ENCODE results near the gene ZBTB47. TPM values are rescaled to one million over a fixed set of nuclear protein-coding genes. Genes with fewer than 3 reads are reported as not detected.

Gene ZBTB47
- total RNA-seq, 1 donor from 2014 or later: 26.7 TPM

DNA sequence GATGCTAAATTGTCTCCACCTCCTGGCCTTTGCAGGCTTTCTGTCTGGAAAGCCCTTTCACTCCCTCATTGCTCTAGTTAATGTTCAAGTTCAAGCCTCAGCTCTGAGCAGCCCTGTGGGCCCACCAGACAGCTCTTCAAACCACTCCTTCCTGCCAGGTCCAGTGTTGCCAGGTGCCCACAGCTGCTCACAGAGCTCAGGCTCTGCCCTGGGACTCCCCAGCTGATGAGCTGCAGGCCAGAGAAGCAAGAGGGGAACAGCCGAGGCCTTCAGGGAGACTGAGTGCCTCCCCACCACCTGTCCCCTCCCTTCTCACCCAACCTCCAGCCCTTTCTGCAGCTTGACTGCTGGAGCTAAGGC is 1.3 kb upstream of the ZBTB47 start:
- H3K4me3 Mint-ChIP-seq (ENCODE audit: unreplicated experiment): peak overlapping the region; percentile 33
- TF ChIP-seq, protein P1, sequence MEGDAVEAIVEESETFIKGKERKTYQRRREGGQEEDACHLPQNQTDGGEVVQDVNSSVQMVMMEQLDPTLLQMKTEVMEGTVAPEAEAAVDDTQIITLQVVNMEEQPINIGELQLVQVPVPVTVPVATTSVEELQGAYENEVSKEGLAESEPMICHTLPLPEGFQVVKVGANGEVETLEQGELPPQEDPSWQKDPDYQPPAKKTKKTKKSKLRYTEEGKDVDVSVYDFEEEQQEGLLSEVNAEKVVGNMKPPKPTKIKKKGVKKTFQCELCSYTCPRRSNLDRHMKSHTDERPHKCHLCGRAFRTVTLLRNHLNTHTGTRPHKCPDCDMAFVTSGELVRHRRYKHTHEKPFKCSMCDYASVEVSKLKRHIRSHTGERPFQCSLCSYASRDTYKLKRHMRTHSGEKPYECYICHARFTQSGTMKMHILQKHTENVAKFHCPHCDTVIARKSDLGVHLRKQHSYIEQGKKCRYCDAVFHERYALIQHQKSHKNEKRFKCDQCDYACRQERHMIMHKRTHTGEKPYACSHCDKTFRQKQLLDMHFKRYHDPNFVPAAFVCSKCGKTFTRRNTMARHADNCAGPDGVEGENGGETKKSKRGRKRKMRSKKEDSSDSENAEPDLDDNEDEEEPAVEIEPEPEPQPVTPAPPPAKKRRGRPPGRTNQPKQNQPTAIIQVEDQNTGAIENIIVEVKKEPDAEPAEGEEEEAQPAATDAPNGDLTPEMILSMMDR (IDR thresholded peaks at IDR 0.05): no peak
- no peak for DNase-seq (ENCODE audit: extremely low spot score, unreplicated experiment)
- peaks cover 55% of the 10 kb centered on the region for H3K4me1 Mint-ChIP-seq (ENCODE audit: unreplicated experiment)
- peaks cover 10% of the 10 kb centered on the region for H3K36me3 Mint-ChIP-seq (ENCODE audit: unreplicated experiment)
- H3K27ac Mint-ChIP-seq (ENCODE audit: unreplicated experiment): peak overlapping the region; percentile 88
- H3K27me3 Mint-ChIP-seq (ENCODE audit: unreplicated experiment): no peaks in the 10 kb centered on the region
- no peaks in the 10 kb centered on the region for H3K9me3 Mint-ChIP-seq (ENCODE audit: unreplicated experiment)

DNA sequence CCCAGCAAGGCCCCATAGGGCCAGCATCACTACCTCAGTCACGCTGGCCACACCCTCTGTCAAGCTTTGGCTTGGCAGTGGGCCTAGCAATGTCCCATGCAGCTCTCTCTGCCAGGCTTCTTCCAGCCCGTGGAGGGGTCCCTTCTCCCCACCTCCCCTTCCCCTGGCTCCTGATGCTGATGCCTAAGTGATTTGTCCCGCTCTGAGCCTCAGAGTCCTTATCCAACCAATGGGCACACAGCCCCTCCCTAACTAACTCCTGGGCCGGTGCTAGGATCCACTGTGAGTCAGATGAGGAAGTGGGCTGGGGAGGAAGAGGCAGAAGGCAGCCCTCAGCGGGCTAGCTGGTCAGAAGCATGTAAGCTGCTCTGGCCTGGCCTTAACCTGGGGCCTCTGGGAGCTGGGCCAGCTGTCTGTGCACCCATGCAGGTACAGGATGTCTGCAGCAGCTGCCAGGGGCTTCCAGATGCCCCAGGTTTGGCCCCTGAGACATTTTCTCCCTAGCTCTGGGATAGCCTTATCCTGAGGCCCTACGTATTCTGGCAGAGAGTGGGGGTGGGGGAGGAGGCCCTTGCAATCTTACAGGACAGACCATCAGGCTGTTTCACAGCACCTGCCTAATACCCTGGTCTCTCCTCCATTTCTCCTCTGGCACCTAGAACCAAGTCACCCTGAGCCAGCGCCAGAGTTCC is 740 bp upstream of the ZBTB47 start:
- peak overlapping the region; percentile 88 for H3K27ac Mint-ChIP-seq (ENCODE audit: unreplicated experiment)
- H3K4me1 Mint-ChIP-seq (ENCODE audit: unreplicated experiment): peaks cover 55% of the 10 kb centered on the region
- no peaks in the 10 kb centered on the region for H3K9me3 Mint-ChIP-seq (ENCODE audit: unreplicated experiment)
- TF ChIP-seq, protein P1 (IDR thresholded peaks at IDR 0.05): no peak
- no peaks in the 10 kb centered on the region for H3K27me3 Mint-ChIP-seq (ENCODE audit: unreplicated experiment)
- DNase-seq (ENCODE audit: extremely low spot score, unreplicated experiment): no peak
- H3K4me3 Mint-ChIP-seq (ENCODE audit: unreplicated experiment): peak overlapping the region; percentile 90
- peaks cover 9% of the 10 kb centered on the region for H3K36me3 Mint-ChIP-seq (ENCODE audit: unreplicated experiment)

DNA sequence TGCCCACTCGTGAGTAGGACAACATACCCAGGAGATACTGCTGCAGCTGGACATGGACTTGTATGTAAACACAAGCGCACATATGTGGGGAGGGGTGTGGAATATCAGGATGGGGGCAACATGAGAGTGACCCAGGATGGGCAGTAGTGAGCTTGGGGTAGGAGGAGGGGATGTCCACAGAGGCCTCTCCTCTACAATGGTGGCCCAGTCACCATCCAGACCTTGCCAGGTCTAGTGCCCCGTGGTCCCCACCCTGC is 266 bp upstream of the ZBTB47 start:
- Mint-ChIP-seq H3K36me3 (ENCODE audit: unreplicated experiment) (peaks cover 5% of the 10 kb centered on the region), H3K9me3 (ENCODE audit: unreplicated experiment) (no peaks in the 10 kb centered on the region), H3K27me3 (ENCODE audit: unreplicated experiment) (no peaks in the 10 kb centered on the region), H3K4me3 (ENCODE audit: unreplicated experiment) (peak overlapping the region; percentile 90), H3K4me1 (ENCODE audit: unreplicated experiment) (peaks cover 53% of the 10 kb centered on the region), H3K27ac (ENCODE audit: unreplicated experiment) (peak overlapping the region; percentile 88)
- no peak for DNase-seq (ENCODE audit: extremely low spot score, unreplicated experiment)
- TF ChIP-seq, protein P1 (IDR thresholded peaks at IDR 0.05): no peak

DNA sequence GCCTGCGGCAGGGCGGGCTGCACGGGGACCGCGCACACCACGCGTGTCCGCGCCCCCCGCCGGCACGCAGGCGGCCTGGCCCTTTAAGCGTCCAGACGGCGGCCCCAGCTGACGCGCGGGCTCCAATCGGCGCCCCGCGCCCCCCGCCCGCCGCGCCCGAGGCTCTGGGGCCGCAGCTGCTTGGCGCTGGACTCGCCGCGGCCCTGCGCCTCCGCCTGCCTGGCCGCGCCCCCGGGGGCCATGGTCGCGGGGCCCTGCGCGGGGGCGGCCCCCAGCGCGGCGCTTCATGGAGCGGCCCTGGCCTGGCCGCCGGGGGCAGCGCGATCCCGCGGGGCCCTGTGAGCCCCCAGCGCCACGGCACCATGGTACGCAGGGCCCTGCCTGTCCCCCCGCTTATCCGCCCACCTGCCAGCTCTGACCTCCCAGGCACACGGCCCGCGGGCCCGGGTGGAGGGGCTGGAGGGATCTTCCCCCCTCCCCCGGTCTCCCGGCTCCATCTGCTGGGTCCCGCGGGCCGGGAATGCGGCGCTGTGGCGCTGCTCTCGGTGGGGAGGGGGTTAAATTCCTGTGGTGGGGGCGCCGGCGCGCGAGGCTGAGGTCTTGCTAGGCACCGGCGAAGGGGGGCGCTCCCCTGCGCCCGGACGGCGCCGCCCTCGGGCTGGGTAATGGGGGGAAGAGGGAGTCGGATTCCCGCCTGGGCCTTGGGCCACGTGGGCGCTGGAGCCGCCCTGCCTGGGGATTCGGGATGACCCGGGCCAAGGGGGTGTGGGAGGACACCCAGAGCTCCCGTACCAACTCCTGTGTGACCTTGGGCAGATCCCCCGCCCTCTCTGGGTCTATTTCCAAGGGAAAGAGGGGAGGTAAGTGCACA is 1.1 kb downstream of the ZBTB47 start:
- no peak for DNase-seq (ENCODE audit: extremely low spot score, unreplicated experiment)
- Mint-ChIP-seq H3K9me3 (ENCODE audit: unreplicated experiment) (no peaks in the 10 kb centered on the region), H3K27me3 (ENCODE audit: unreplicated experiment) (no peaks in the 10 kb centered on the region), H3K4me1 (ENCODE audit: unreplicated experiment) (peaks cover 45% of the 10 kb centered on the region), H3K4me3 (ENCODE audit: unreplicated experiment) (peak overlapping the region; percentile 70), H3K36me3 (ENCODE audit: unreplicated experiment) (no peaks in the 10 kb centered on the region), H3K27ac (ENCODE audit: unreplicated experiment) (peak overlapping the region; percentile 44)
- TF ChIP-seq, protein P1 (IDR thresholded peaks at IDR 0.05): peak; percentile 28

DNA sequence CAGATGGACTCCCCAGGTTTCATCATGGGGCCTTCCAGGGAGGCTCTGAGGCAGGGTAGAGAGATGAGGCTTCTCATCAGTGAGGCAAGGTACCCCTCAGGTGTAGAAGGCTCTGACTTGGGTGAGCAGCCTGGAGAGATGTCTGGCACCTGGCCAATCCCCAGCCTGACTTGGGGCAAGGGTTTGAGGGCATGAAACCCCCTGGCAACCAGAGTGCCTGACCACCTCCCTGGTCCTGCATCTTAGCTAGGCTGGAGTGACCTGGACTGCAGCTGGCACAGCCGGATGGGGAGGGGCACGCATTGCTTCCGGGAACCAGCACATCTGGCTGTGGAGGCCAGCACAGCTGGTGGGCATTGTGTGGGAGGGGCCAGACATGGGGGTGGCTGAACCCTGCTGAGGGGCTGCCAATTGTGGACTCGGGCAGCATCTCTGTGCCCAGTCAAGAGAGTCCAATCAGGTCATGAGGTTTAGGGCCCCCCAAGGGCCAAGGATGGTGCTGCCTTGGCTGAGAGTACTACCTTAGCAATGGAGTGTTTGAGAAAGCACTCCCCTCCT is 1.9 kb downstream of the ZBTB47 start:
- Mint-ChIP-seq H3K27ac (ENCODE audit: unreplicated experiment) (peak overlapping the region; percentile 44), H3K27me3 (ENCODE audit: unreplicated experiment) (no peaks in the 10 kb centered on the region), H3K4me1 (ENCODE audit: unreplicated experiment) (peaks cover 44% of the 10 kb centered on the region), H3K9me3 (ENCODE audit: unreplicated experiment) (no peaks in the 10 kb centered on the region), H3K4me3 (ENCODE audit: unreplicated experiment) (peak overlapping the region; percentile 70), H3K36me3 (ENCODE audit: unreplicated experiment) (peaks cover 3% of the 10 kb centered on the region)
- DNase-seq (ENCODE audit: extremely low spot score, unreplicated experiment): no peak
- TF ChIP-seq, protein P1 (IDR thresholded peaks at IDR 0.05): no peak

Data from osteocyte (in vitro differentiated cells).